GM23338 (cell line): ENCODE results near the gene RAB41. TPM values are rescaled to one million over a fixed set of nuclear protein-coding genes. Genes with fewer than 3 reads are reported as not detected.

Experiments
- polyA plus RNA-seq: library from polyadenylated mRNA; unstranded; fragments of >200 nt; fragmentation: Nextera tagmentation; extraction: Ambion mirVana; gene quantifications from 2 replicates; pipeline ENCODE4 v1.2.1, GENCODE V29; 2016
- small RNA-seq: library from RNA; depleted of rRNA; stranded (forward); fragments of <200 nt; gene quantifications from one replicate; pipeline ENCODE3, GENCODE V24; 2014; ENCODE audit warnings: low replicate concordance
- total RNA-seq: library from RNA; depleted of rRNA; stranded (reverse); fragments of >200 nt; shearing (Covaris generic); gene quantifications from 2 replicates; pipeline ENCODE4 v1.2.3, GENCODE V29; 2014; rRNA removed

RAB41 gene
- total and polyA plus RNA-seq, 2 experiments from 2014 or later: not detected

Small RNA genes lying within 50 kb of the gene (small RNA-seq; reads per million reads assigned to genes)
- gene RNA5SP507: 1.2 reads per million, percentile 68 among the genes with 10 or more reads in this experiment

Other genes with a start within 250 kb of the RAB41 start
- gene AWAT2, start 232.2 kb upstream of the RAB41 start, total RNA-seq: not detected in 2 replicates
- gene AWAT2, start 232.2 kb upstream of the RAB41 start, polyA plus RNA-seq: not detected in 2 replicates
- gene OTUD6A, start 219.7 kb upstream of the RAB41 start, total RNA-seq: 0.17 TPM in 1 of 2 replicates, not detected in the other
- not detected in 2 replicates for gene OTUD6A, start 219.7 kb upstream of the RAB41 start, polyA plus RNA-seq
- gene IGBP1, start 148.7 kb upstream of the RAB41 start, total RNA-seq: 33.4 and 38.5 TPM in 2 replicates
- 35.2 and 36.8 TPM in 2 replicates for gene IGBP1, start 148.7 kb upstream of the RAB41 start, polyA plus RNA-seq
- gene DGAT2L6, start 104.7 kb upstream of the RAB41 start, total RNA-seq: not detected in 2 replicates
- not detected in 2 replicates for gene DGAT2L6, start 104.7 kb upstream of the RAB41 start, polyA plus RNA-seq
- not detected in 2 replicates for gene AWAT1, start 47.5 kb upstream of the RAB41 start, total RNA-seq
- not detected in 2 replicates for gene AWAT1, start 47.5 kb upstream of the RAB41 start, polyA plus RNA-seq
- 0.73 TPM in 1 of 2 replicates, not detected in the other for gene P2RY4, start 22.0 kb upstream of the RAB41 start, total RNA-seq
- not detected in 2 replicates for gene P2RY4, start 22.0 kb upstream of the RAB41 start, polyA plus RNA-seq
- not detected in 2 replicates for gene ARR3, start 13.8 kb upstream of the RAB41 start, total RNA-seq
- not detected in 2 replicates for gene ARR3, start 13.8 kb upstream of the RAB41 start, polyA plus RNA-seq
- 30.2 and 33.5 TPM in 2 replicates for gene PDZD11, start 7.8 kb downstream of the RAB41 start, total RNA-seq
- gene PDZD11, start 7.8 kb downstream of the RAB41 start, polyA plus RNA-seq: 67.6 and 68.9 TPM in 2 replicates
- gene KIF4A, start 7.9 kb downstream of the RAB41 start, total RNA-seq: 27.6 and 30.6 TPM in 2 replicates
- gene KIF4A, start 7.9 kb downstream of the RAB41 start, polyA plus RNA-seq: 18.7 and 21.5 TPM in 2 replicates
- gene GDPD2, start 141.1 kb downstream of the RAB41 start, total RNA-seq: 10.3 and 11.3 TPM in 2 replicates
- 3.6 and 5.2 TPM in 2 replicates for gene GDPD2, start 141.1 kb downstream of the RAB41 start, polyA plus RNA-seq
- gene DLG3, start 162.7 kb downstream of the RAB41 start, total RNA-seq: 54.2 and 61.8 TPM in 2 replicates
- gene DLG3, start 162.7 kb downstream of the RAB41 start, polyA plus RNA-seq: 12.5 and 13.0 TPM in 2 replicates